Neural cell (in vitro differentiated cells): Measurements from ENCODE around the gene FBXO4. TPM values are rescaled to one million over a fixed set of nuclear protein-coding genes. Genes with fewer than 3 reads are reported as not detected.

Experiments used
- H2AFZ ChIP-seq: fragments of 200-600, 300-800 bp; sonication (generic), shearing (Covaris generic); 2 replicates; pipeline ENCODE4 v1.6.0; 2014; ENCODE audit warnings: low read depth, mild to moderate bottlenecking, antibody characterized with exemption, low read length, moderate library complexity
- H3F3A ChIP-seq: fragments of 200-600 bp; shearing (Covaris generic); 2 replicates; pipeline ENCODE4 v1.6.1; 2016; ENCODE audit warnings: mild to moderate bottlenecking, moderate library complexity, mixed read lengths, antibody characterized with exemption, low read length; ENCODE audit not compliant: insufficient read depth, poor library complexity, severe bottlenecking
- H3K27ac ChIP-seq: fragments of 200-600, 300-800 bp; sonication (generic), shearing (Covaris generic); 2 replicates; pipeline ENCODE4 v1.5.1; 2014; ENCODE audit warnings: mild to moderate bottlenecking, low read length, moderate library complexity
- H3K27me3 ChIP-seq: fragments of 300-800, 200-600 bp; sonication (generic), shearing (Covaris generic); 2 replicates; pipeline ENCODE4 v1.6.0; 2014; ENCODE audit warnings: mild to moderate bottlenecking, low read depth, low read length, moderate library complexity; ENCODE audit not compliant: insufficient read depth
- H3K36me3 ChIP-seq: fragments of 300-800, 200-600 bp; sonication (generic), shearing (Covaris generic); 2 replicates; pipeline ENCODE4 v1.5.1; 2014; ENCODE audit warnings: mild to moderate bottlenecking, antibody characterized with exemption, low read length, moderate library complexity; ENCODE audit not compliant: insufficient read depth
- H3K4me2 ChIP-seq: fragments of 300-800, 200-600 bp; sonication (generic), shearing (Covaris generic); 2 replicates; pipeline ENCODE4 v1.6.0; 2014; ENCODE audit warnings: mild to moderate bottlenecking, low read length
- H3K4me3 ChIP-seq: fragments of 300-800, 200-600 bp; sonication (generic), shearing (Covaris generic); 2 replicates; pipeline ENCODE4 v1.5.1; 2014; ENCODE audit warnings: mild to moderate bottlenecking, low read length, moderate library complexity
- H3K79me2 ChIP-seq: fragments of 200-600 bp; shearing (Covaris generic); replicated peaks from 2 replicates; pipeline ENCODE4 v1.6.0; 2014; ENCODE audit warnings: mild to moderate bottlenecking, low read length, moderate library complexity; ENCODE audit not compliant: insufficient read depth
- H3K9ac ChIP-seq: fragments of 300-800, 200-600 bp; sonication (generic), shearing (Covaris generic); 2 replicates; pipeline ENCODE4 v1.6.1; 2016; ENCODE audit warnings: mild to moderate bottlenecking, low read length, mixed read lengths
- H3K9me2 ChIP-seq: fragments of 200-600 bp; shearing (Covaris generic); 2 replicates; pipeline ENCODE4 v1.6.1; 2016; ENCODE audit warnings: mild to moderate bottlenecking, low read length, mixed read lengths; ENCODE audit not compliant: insufficient read depth
- H3K9me3 ChIP-seq: fragments of 200-600, 300-800 bp; sonication (generic), shearing (Covaris generic); 2 replicates; pipeline ENCODE4 v1.6.1; 2016; ENCODE audit warnings: mild to moderate bottlenecking, mixed run types, low read length, moderate library complexity, mixed read lengths
- H4K20me1 ChIP-seq: fragments of 200-600 bp; shearing (Covaris generic); 2 replicates; pipeline ENCODE4 v1.6.1; 2016; ENCODE audit warnings: mild to moderate bottlenecking, mixed run types; ENCODE audit not compliant: insufficient read depth
- EP300 ChIP-seq: fragments of 450-650 bp; conservative IDR thresholded peaks from 2 replicates; pipeline ENCODE4 v1.6.1; 2014; ENCODE audit warnings: antibody characterized with exemption, mild to moderate bottlenecking, moderate library complexity; ENCODE audit not compliant: poor library complexity, severe bottlenecking
- EZH2 ChIP-seq: fragments of 200-600, 300-800 bp; shearing (Covaris generic), sonication (generic); IDR thresholded peaks from 2 replicates; pipeline ENCODE4 v1.6.1; 2014; ENCODE audit warnings: antibody characterized with exemption, low read length, borderline replicate concordance, mild to moderate bottlenecking; ENCODE audit not compliant: insufficient read depth, poor library complexity, severe bottlenecking
- MXI1 ChIP-seq: fragments of 450-650 bp; conservative IDR thresholded peaks from 2 replicates; pipeline ENCODE4 v1.6.1; 2014; ENCODE audit warnings: antibody characterized with exemption, mild to moderate bottlenecking; ENCODE audit not compliant: poor library complexity, severe bottlenecking
- POLR2AphosphoS5 ChIP-seq: IDR thresholded peaks from 2 replicates; pipeline ENCODE4 v1.6.1; 2012
- RAD21 ChIP-seq: fragments of 450-650 bp; conservative IDR thresholded peaks from 2 replicates; pipeline ENCODE4 v1.6.1; 2014; ENCODE audit warnings: antibody characterized with exemption, mild to moderate bottlenecking, moderate library complexity
- SMC3 ChIP-seq: fragments of 450-650 bp; conservative IDR thresholded peaks from 2 replicates; pipeline ENCODE4 v1.6.1; 2014; ENCODE audit warnings: antibody characterized with exemption, mild to moderate bottlenecking, moderate library complexity; ENCODE audit not compliant: poor library complexity
- TAF1 ChIP-seq: IDR thresholded peaks from 2 replicates; pipeline ENCODE4 v1.6.1; 2012; ENCODE audit warnings: low read depth
- polyA plus RNA-seq: library from polyadenylated mRNA; depleted of rRNA; stranded (reverse); fragments of >200 nt; gene quantifications from 2 replicates; pipeline ENCODE4 v1.2.3, GENCODE V29; 2014
- TF ChIP-seq, protein P1 (sequence below): fragments of 450-650 bp; IDR thresholded peaks from 2 replicates; pipeline ENCODE4 v1.5.1; 2014; ENCODE audit warnings: antibody characterized with exemption, mild to moderate bottlenecking, moderate library complexity; ENCODE audit not compliant: poor library complexity, severe bottlenecking
- TF ChIP-seq, protein P2 (sequence below): IDR thresholded peaks from 2 replicates; pipeline ENCODE4 v1.6.1; 2012; ENCODE audit warnings: borderline replicate concordance

Gene FBXO4
- polyA plus RNA-seq, 1 donor from 2014 or later = 3.9 TPM

GRCh38 chr5:41968153-41968723 is 43.2 kb downstream of the FBXO4 start:
- Histone ChIP-seq H2AFZ (no peak overlapping the region), H4K20me1 (no peaks in the 10 kb centered on the region), H3K27me3 (no peaks in the 10 kb centered on the region), H3K27ac (no peak overlapping the region), H3K36me3 (no peaks in the 10 kb centered on the region), H3K9me3 (no peaks in the 10 kb centered on the region), H3K9ac (no peak overlapping the region), H3K4me2 (no peak overlapping the region), H3K4me3 (no peak overlapping the region), H3K9me2 (no peaks in the 10 kb centered on the region), H3F3A (no peaks in the 10 kb centered on the region), H3K79me2 (no peaks in the 10 kb centered on the region)
- TF ChIP-seq RAD21 (no peak), SMC3 (no peak), TAF1 (no peak), POLR2AphosphoS5 (no peak), MXI1 (no peak), EZH2 (no peak), EP300 (no peak)
- TF ChIP-seq, protein P1, sequence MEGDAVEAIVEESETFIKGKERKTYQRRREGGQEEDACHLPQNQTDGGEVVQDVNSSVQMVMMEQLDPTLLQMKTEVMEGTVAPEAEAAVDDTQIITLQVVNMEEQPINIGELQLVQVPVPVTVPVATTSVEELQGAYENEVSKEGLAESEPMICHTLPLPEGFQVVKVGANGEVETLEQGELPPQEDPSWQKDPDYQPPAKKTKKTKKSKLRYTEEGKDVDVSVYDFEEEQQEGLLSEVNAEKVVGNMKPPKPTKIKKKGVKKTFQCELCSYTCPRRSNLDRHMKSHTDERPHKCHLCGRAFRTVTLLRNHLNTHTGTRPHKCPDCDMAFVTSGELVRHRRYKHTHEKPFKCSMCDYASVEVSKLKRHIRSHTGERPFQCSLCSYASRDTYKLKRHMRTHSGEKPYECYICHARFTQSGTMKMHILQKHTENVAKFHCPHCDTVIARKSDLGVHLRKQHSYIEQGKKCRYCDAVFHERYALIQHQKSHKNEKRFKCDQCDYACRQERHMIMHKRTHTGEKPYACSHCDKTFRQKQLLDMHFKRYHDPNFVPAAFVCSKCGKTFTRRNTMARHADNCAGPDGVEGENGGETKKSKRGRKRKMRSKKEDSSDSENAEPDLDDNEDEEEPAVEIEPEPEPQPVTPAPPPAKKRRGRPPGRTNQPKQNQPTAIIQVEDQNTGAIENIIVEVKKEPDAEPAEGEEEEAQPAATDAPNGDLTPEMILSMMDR = no peak
- TF ChIP-seq, protein P2, sequence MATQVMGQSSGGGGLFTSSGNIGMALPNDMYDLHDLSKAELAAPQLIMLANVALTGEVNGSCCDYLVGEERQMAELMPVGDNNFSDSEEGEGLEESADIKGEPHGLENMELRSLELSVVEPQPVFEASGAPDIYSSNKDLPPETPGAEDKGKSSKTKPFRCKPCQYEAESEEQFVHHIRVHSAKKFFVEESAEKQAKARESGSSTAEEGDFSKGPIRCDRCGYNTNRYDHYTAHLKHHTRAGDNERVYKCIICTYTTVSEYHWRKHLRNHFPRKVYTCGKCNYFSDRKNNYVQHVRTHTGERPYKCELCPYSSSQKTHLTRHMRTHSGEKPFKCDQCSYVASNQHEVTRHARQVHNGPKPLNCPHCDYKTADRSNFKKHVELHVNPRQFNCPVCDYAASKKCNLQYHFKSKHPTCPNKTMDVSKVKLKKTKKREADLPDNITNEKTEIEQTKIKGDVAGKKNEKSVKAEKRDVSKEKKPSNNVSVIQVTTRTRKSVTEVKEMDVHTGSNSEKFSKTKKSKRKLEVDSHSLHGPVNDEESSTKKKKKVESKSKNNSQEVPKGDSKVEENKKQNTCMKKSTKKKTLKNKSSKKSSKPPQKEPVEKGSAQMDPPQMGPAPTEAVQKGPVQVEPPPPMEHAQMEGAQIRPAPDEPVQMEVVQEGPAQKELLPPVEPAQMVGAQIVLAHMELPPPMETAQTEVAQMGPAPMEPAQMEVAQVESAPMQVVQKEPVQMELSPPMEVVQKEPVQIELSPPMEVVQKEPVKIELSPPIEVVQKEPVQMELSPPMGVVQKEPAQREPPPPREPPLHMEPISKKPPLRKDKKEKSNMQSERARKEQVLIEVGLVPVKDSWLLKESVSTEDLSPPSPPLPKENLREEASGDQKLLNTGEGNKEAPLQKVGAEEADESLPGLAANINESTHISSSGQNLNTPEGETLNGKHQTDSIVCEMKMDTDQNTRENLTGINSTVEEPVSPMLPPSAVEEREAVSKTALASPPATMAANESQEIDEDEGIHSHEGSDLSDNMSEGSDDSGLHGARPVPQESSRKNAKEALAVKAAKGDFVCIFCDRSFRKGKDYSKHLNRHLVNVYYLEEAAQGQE = no peak

DNA sequence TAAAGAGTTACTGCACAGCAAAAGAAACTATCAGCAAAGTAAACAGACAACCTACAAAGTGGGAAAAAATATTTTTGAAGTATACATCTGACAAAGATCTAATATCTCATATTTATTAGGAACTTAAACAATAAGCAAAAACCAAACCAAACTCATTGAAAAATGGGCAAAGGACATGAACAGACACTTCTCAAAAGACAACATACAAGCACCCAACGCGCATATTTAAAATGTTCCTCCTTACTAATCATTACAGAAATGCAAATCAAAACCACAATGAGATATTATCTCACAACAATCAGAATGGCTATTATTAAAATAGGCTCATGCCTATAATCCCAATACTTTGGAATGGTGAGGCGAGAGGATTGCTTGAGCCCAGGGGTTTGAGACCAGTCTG is 48.0 kb downstream of the FBXO4 start:
- no peaks in the 10 kb centered on the region for H3F3A ChIP-seq
- no peaks in the 10 kb centered on the region for H3K9me3 ChIP-seq
- no peaks in the 10 kb centered on the region for H3K36me3 ChIP-seq
- H4K20me1 ChIP-seq = no peaks in the 10 kb centered on the region
- H2AFZ ChIP-seq = no peak overlapping the region
- TF ChIP-seq, protein P2 = no peak
- TF ChIP-seq SMC3 = no peak
- TF ChIP-seq, protein P1 = no peak
- no peak overlapping the region for H3K4me2 ChIP-seq
- no peaks in the 10 kb centered on the region for H3K9me2 ChIP-seq
- H3K4me3 ChIP-seq = no peak overlapping the region
- H3K27ac ChIP-seq = no peak overlapping the region
- no peaks in the 10 kb centered on the region for H3K79me2 ChIP-seq
- H3K27me3 ChIP-seq = no peaks in the 10 kb centered on the region
- H3K9ac ChIP-seq = no peak overlapping the region
